ENCODE data around the gene RND3.

RND3 gene

DNA sequence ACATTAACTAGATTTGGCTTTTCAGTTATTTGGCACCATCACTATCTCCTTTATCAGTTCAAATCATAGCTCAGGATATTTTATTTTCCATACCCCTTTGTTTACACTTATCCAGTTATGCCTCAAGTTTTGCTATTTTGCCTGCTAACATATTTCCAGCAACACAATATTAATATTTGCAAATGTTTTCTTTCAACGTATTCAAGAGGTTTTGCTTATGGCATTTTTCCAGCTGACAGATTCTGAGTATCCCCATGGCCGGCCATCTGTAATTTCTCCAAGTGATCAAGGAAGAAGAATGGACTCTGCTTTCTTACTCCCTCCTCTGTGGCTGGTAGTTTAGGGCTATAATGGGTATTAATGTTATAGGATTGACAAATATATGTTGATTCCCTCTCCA, 49.4 kb downstream of the RND3 start:
- Histone ChIP-seq H3K9me3 (ENCODE audit: low read length) (peaks cover 9% of the 10 kb centered on the region), H3K4me3 (ENCODE audit: low read length) (no peak overlapping the region), H3K27me3 (ENCODE audit: insufficient read depth, low read length) (no peaks in the 10 kb centered on the region), H3K4me1 (ENCODE audit: insufficient read depth, low read length) (peaks cover 3% of the 10 kb centered on the region), H3K36me3 (ENCODE audit: insufficient read depth, low read length) (no peaks in the 10 kb centered on the region), H2AFZ (ENCODE audit: low read depth, low read length) (no peak overlapping the region)

DNA sequence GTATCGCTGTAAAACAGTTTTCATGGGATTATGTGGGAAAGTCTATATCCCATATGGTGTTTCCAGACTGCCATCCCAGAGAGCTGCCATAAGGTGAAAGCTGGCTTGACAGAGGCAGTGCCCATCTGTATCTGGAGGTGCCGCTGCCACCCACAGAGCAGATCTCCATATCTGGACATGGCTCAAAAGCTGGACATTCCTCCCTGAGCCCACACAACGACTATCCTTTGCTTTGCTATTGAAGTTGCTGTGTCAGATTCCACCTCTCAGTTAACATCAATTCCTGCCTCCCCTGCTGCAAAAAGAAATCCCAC, 55.2 kb downstream of the RND3 start:
- Histone ChIP-seq H3K4me3 (ENCODE audit: low read length) (no peak overlapping the region), H3K27me3 (ENCODE audit: insufficient read depth, low read length) (no peaks in the 10 kb centered on the region), H3K4me1 (ENCODE audit: insufficient read depth, low read length) (peaks cover 33% of the 10 kb centered on the region), H2AFZ (ENCODE audit: low read depth, low read length) (no peak overlapping the region), H3K36me3 (ENCODE audit: insufficient read depth, low read length) (no peaks in the 10 kb centered on the region), H3K9me3 (ENCODE audit: low read length) (peaks cover 8% of the 10 kb centered on the region)

DNA sequence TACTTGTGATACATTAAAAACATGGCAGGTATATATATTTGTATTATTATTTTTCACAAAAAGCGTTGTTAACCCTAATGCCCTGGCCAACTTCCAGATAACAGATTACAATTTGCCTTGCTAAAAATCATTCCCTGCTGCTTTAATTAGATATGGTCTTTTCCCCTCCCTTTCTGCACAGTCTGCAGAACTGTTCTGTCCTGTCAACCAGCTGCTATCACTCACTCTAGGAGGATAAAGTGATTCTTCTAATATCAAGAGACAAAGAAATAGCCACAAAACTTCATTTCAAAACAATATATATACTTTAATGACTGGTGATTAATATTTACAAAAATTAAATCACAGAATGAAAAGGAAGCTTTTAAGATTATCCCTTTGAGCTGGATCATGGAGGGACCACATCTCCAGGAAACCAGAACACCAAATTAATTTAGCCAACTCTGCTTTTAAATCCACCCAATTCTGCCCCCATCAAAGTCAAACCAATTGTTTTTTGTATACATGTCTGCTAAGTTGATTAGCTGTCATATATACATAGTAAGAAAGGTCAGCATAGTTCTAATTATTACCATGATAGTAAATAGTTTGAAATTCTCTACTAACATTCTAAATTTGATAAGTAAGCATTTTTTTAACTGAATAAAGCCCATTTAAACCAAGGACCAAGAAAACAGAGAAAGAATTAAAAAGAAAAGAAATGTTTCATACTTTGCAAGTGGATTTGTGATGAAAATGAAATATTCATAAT, 55.7 kb downstream of the RND3 start:
- peaks cover 5% of the 10 kb centered on the region for H3K9me3 ChIP-seq (ENCODE audit: low read length)
- H2AFZ ChIP-seq (ENCODE audit: low read depth, low read length): no peak overlapping the region
- H3K4me3 ChIP-seq (ENCODE audit: low read length): no peak overlapping the region
- peaks cover 39% of the 10 kb centered on the region for H3K4me1 ChIP-seq (ENCODE audit: insufficient read depth, low read length)
- no peaks in the 10 kb centered on the region for H3K27me3 ChIP-seq (ENCODE audit: insufficient read depth, low read length)
- H3K36me3 ChIP-seq (ENCODE audit: insufficient read depth, low read length): no peaks in the 10 kb centered on the region

DNA sequence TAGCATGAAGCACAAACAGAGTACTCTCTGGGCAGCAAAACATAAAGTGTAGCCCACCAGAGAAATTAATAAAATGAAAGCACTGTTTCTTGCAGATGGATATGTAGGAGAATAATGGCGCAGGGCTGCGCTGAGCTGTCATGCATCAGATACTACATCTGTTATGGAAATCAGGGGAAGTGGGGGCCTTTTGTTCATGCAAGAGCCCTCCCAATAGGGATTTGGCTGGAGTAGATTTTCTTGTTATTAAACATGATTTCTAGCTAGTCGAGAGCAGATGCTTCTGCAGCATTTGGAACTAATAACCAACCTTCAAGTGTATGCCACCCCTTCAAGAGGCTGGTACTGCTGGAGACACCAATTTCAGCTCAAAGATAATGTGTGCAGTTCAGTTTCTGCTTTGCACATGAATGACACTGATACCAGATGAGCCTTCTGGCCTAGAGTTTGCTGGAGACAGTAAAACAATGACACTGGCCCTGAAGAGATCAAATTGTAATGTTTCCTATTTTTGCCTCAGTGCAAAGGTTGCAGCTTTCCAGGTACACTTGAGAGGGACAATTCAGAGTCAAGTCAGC, 58.0 kb downstream of the RND3 start:
- Histone ChIP-seq H3K27me3 (ENCODE audit: insufficient read depth, low read length) (no peaks in the 10 kb centered on the region), H3K9me3 (ENCODE audit: low read length) (no peaks in the 10 kb centered on the region), H3K36me3 (ENCODE audit: insufficient read depth, low read length) (no peaks in the 10 kb centered on the region), H3K4me3 (ENCODE audit: low read length) (peak overlapping the region; percentile 12), H3K4me1 (ENCODE audit: insufficient read depth, low read length) (peaks cover 43% of the 10 kb centered on the region), H2AFZ (ENCODE audit: low read depth, low read length) (peak overlapping the region; percentile 0)

DNA sequence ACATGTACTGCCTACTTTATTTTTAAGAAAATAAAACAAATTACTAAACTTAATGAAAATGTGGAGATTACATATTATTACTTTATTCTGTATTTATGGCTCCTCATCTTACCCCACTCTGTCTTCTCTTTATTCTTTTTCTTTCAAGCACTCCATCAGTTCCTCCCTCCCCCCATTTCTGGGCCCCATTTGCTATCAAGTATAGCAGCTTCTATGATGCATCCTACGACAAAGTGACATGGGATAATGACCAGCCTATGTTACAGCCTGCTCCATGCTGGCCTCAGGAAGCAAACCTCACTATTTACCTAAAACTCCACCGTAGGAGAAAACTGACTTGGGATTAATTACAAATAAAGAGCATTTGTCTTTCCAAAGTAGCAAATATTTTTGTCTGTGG, 58.8 kb downstream of the RND3 start:
- H3K9me3 ChIP-seq (ENCODE audit: low read length): no peaks in the 10 kb centered on the region
- H3K36me3 ChIP-seq (ENCODE audit: insufficient read depth, low read length): no peaks in the 10 kb centered on the region
- H2AFZ ChIP-seq (ENCODE audit: low read depth, low read length): no peak overlapping the region
- H3K4me1 ChIP-seq (ENCODE audit: insufficient read depth, low read length): peaks cover 43% of the 10 kb centered on the region
- H3K4me3 ChIP-seq (ENCODE audit: low read length): no peak overlapping the region
- H3K27me3 ChIP-seq (ENCODE audit: insufficient read depth, low read length): no peaks in the 10 kb centered on the region

DNA sequence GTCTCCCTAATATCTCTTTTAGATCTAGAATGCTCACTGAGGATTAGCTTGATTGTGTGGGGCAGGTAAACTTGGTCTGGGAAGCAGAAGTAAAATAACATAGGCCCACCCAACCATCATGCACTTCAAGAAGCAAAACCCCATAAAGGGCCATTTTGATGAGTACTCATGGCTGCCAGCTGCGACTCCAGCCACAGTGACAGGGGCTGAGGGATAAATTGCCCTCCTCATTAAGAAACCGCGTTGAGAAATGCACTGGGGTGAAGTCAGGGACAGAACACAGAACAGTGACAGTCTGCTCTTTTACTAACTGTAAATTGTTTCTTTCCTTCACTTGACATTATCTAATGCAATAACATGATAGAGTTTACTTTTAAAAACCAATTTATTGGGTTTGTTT, 60.2 kb downstream of the RND3 start:
- Histone ChIP-seq H3K27me3 (ENCODE audit: insufficient read depth, low read length) (no peaks in the 10 kb centered on the region), H3K36me3 (ENCODE audit: insufficient read depth, low read length) (no peaks in the 10 kb centered on the region), H3K9me3 (ENCODE audit: low read length) (no peaks in the 10 kb centered on the region), H3K4me3 (ENCODE audit: low read length) (no peak overlapping the region), H2AFZ (ENCODE audit: low read depth, low read length) (no peak overlapping the region), H3K4me1 (ENCODE audit: insufficient read depth, low read length) (peaks cover 40% of the 10 kb centered on the region)

DNA sequence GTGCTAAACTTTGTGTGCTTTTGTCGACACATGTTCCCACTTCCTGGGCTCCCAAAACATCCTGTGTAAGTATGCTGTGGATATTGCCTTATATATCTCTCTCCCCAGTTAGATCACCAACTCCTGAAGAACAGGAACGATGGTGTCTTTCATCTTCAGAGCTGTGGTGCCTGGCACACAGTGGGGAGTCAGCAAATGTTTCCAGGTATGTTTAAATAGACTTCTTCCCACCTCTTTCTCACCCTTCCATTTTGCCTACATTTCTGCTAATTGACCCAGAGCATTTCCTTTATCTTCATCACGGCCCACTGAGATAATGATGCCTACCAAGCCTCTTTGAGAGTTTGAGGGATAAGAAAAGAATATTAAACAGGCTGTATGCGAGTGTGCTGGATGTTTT, 60.7 kb downstream of the RND3 start:
- Histone ChIP-seq H2AFZ (ENCODE audit: low read depth, low read length) (no peak overlapping the region), H3K36me3 (ENCODE audit: insufficient read depth, low read length) (no peaks in the 10 kb centered on the region), H3K4me3 (ENCODE audit: low read length) (no peak overlapping the region), H3K9me3 (ENCODE audit: low read length) (no peaks in the 10 kb centered on the region), H3K27me3 (ENCODE audit: insufficient read depth, low read length) (no peaks in the 10 kb centered on the region), H3K4me1 (ENCODE audit: insufficient read depth, low read length) (peaks cover 39% of the 10 kb centered on the region)

DNA sequence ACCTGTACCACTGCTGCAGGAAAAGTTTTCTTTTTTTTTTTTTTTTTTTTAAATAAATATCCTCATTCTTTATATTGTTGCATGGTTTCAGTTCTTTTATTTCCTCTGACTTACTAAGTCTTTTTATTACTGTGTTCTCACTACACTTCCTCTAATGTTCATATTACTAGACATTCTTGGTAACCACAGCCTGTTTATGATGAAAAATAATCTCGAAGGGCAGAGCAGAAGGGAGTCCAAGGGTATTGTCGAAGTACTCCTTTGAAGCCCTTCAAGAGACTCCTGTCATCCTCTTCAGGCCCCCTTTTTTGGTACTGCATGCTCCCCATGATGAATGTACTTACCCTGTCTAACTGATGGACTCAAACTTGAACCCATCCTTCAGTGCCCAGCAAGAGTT, 61.2 kb downstream of the RND3 start:
- H2AFZ ChIP-seq (ENCODE audit: low read depth, low read length): no peak overlapping the region
- no peak overlapping the region for H3K4me3 ChIP-seq (ENCODE audit: low read length)
- H3K27me3 ChIP-seq (ENCODE audit: insufficient read depth, low read length): no peaks in the 10 kb centered on the region
- no peaks in the 10 kb centered on the region for H3K36me3 ChIP-seq (ENCODE audit: insufficient read depth, low read length)
- H3K9me3 ChIP-seq (ENCODE audit: low read length): no peaks in the 10 kb centered on the region
- peaks cover 39% of the 10 kb centered on the region for H3K4me1 ChIP-seq (ENCODE audit: insufficient read depth, low read length)

DNA sequence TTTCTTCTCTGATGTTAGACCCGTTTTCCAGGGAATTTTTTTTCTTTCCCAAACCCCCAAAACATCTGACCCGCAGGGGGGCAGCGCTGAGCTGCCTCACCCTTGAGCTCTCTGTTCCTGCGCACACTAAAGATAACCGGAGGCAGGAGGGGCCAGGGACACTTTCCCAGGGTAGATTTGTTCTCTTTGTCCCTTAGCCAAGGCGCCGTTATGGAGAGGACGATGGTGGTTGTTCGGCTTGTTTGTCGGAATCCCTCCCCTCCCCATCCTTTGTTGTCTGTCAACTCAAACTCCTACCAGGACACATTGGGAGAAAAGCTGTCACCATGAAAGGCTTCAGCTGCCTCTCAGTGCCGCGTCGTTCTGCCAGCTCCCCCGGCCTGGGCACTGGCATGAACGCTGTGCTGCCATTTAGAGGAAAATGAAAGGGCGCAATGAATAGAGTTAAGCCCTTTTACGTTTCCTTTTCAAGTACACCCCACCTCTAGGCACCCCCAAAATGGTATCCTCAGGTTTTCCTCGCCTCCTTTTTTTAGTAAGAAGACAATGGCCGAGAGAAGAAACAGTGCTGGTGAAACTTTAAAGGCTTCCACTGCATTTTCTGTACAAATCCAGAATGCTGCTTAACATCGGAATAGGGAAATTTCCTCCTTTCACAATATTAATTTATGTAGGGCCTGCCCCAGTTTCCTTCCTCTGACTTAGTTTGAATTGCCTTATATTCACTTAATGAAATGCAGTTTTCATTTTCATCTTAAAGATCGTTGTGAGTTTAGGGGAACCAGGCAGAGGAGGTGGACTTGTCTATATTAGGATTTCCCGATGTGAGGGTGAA, 62.1 kb downstream of the RND3 start:
- Histone ChIP-seq H3K4me3 (ENCODE audit: low read length) (no peak overlapping the region), H3K36me3 (ENCODE audit: insufficient read depth, low read length) (no peaks in the 10 kb centered on the region), H3K9me3 (ENCODE audit: low read length) (no peaks in the 10 kb centered on the region), H2AFZ (ENCODE audit: low read depth, low read length) (no peak overlapping the region), H3K27me3 (ENCODE audit: insufficient read depth, low read length) (no peaks in the 10 kb centered on the region), H3K4me1 (ENCODE audit: insufficient read depth, low read length) (peaks cover 35% of the 10 kb centered on the region)

DNA sequence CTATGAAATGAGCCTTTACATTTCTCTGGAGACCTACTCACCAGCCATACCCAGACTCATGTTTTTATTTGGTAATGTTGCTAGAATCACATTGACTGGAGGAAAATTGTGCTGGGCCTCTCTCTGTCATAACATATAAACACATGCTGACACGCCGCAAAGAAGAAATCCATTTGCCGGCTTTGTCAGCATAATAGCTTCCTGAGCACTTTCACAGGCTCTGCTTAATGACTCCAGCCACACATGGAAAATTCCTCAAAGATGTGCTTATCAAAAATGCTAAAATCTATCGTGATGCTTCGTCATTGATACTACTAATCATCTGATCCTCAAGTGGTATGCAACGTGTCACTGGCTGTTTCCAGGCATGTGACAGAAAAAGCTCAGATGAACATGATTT, 63.1 kb downstream of the RND3 start:
- peaks cover 25% of the 10 kb centered on the region for H3K4me1 ChIP-seq (ENCODE audit: insufficient read depth, low read length)
- H3K4me3 ChIP-seq (ENCODE audit: low read length): no peak overlapping the region
- no peaks in the 10 kb centered on the region for H3K9me3 ChIP-seq (ENCODE audit: low read length)
- no peak overlapping the region for H2AFZ ChIP-seq (ENCODE audit: low read depth, low read length)
- no peaks in the 10 kb centered on the region for H3K27me3 ChIP-seq (ENCODE audit: insufficient read depth, low read length)
- H3K36me3 ChIP-seq (ENCODE audit: insufficient read depth, low read length): no peaks in the 10 kb centered on the region

DNA sequence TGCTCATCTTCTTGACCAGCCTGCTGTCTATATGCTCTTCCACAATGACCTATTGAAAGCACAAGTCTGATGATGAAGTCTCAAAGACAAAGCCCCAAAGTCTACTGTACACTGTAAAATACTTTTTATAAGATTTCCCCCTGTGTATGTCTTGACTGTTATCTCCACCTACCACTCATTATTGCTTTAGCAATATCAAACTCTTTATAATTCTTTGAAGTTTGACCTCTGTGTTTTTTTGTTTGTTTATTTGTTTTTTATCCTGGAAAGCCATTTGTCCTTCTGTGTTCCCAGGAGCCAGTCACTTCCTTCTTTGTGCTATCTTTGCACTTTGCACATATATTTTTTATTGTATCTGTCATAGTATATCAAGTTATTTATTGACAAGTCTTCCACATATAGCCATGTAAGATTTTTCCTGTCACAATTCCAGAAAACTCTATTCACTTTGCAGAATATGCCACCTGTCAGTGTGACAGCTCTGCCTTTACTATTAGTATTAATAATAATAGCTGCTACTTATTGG, 66.3 kb downstream of the RND3 start:
- no peaks in the 10 kb centered on the region for H3K9me3 ChIP-seq (ENCODE audit: low read length)
- no peak overlapping the region for H3K4me3 ChIP-seq (ENCODE audit: low read length)
- H3K27me3 ChIP-seq (ENCODE audit: insufficient read depth, low read length): no peaks in the 10 kb centered on the region
- no peaks in the 10 kb centered on the region for H3K36me3 ChIP-seq (ENCODE audit: insufficient read depth, low read length)
- no peak overlapping the region for H2AFZ ChIP-seq (ENCODE audit: low read depth, low read length)
- peaks cover 3% of the 10 kb centered on the region for H3K4me1 ChIP-seq (ENCODE audit: insufficient read depth, low read length)

DNA sequence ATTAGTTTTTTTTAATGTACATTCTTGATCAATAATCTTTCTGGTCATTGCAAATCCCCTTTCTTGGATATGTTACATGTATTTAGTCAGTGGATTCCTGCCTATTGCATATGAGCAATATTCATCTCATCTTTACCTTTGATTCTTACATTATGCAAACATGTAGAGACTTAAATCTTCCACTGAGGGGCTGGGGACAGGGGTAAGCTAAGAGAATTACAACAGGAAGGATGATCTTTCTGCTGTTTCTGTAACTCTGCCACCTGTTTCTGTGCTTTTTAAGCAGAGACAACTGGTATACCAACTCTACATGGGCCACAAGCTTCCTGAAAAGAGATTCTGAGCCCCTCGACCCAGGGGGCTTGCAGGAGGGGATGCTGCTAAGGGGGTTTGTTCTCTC, 68.6 kb downstream of the RND3 start:
- no peak overlapping the region for H2AFZ ChIP-seq (ENCODE audit: low read depth, low read length)
- no peaks in the 10 kb centered on the region for H3K27me3 ChIP-seq (ENCODE audit: insufficient read depth, low read length)
- no peaks in the 10 kb centered on the region for H3K9me3 ChIP-seq (ENCODE audit: low read length)
- H3K4me3 ChIP-seq (ENCODE audit: low read length): no peak overlapping the region
- peaks cover 3% of the 10 kb centered on the region for H3K4me1 ChIP-seq (ENCODE audit: insufficient read depth, low read length)
- H3K36me3 ChIP-seq (ENCODE audit: insufficient read depth, low read length): no peaks in the 10 kb centered on the region
